K562 (cell line): ENCODE data around the gene UIMC1. TPM values are rescaled to one million over a fixed set of nuclear protein-coding genes. Genes with fewer than 3 reads are reported as not detected.

Experiments
- CTCFL ChIP-seq: IDR thresholded peaks from 2 replicates; pipeline ENCODE4 v1.6.1; 2011; ENCODE audit warnings: borderline replicate concordance, low read depth, mild to moderate bottlenecking, moderate library complexity, low read length; ENCODE audit not compliant: insufficient read depth, poor library complexity, severe bottlenecking
- DNMT1 ChIP-seq: fragments of 450-650 bp; IDR thresholded peaks from 2 replicates; pipeline ENCODE4 v1.6.1; 2016; ENCODE audit warnings: antibody characterized with exemption, mild to moderate bottlenecking
- ID3 ChIP-seq, 2 experiments: fragments of 250-450 bp in 1 of 2; fragments of 450-650 bp in 1 of 2; sonication (Bioruptor Pico) in 1 of 2; IDR thresholded peaks; 2 replicates each; pipeline versions ENCODE4 v1.6.1 to v1.8.0; 2016 to 2021; ENCODE audit warnings: mild to moderate bottlenecking in 2 of 2, moderate library complexity in 2 of 2, missing compliant biosample characterization in 1 of 2, missing genetic modification characterization in 1 of 2
- NR3C1 ChIP-seq: sonication (generic); formaldehyde crosslinking; IDR thresholded peaks from 2 replicates; pipeline ENCODE4 v1.8.1; 2022; ENCODE audit warnings: missing genetic modification reagents
- NRF1 ChIP-seq, 2 experiments: fragments of 450-650 bp; IDR thresholded peaks in 1 of 2; conservative IDR thresholded peaks in 1 of 2; 2 replicates each; pipeline ENCODE4 v1.6.1; 2014; ENCODE audit warnings: mild to moderate bottlenecking in 2 of 2
- NUFIP1 ChIP-seq: fragments of 450-650 bp; IDR thresholded peaks from 2 replicates; pipeline ENCODE4 v1.6.1; 2018; ENCODE audit not compliant: partially characterized antibody
- PHF20 ChIP-seq: fragments of 450-650 bp; IDR thresholded peaks from 2 replicates; pipeline ENCODE4 v1.6.1; 2018; ENCODE audit not compliant: partially characterized antibody
- SIX5 ChIP-seq, 2 experiments: IDR thresholded peaks; 2 replicates each; pipeline ENCODE4 v1.6.1; 2011; ENCODE audit warnings: low read length in 2 of 2, borderline replicate concordance in 1 of 2, low read depth in 1 of 2, mild to moderate bottlenecking in 1 of 2, moderate library complexity in 1 of 2; ENCODE audit not compliant: insufficient read depth in 1 of 2
- THAP12 ChIP-seq: fragments of 250-450 bp; sonication (Bioruptor Pico); IDR thresholded peaks from 2 replicates; pipeline ENCODE4 v1.9.0; 2021; ENCODE audit warnings: mild to moderate bottlenecking, inconsistent platforms
- U2AF2 ChIP-seq: fragments of 200-400 bp; formaldehyde crosslinking; optimal IDR thresholded peaks from 2 replicates; pipeline ENCODE3; 2017; ENCODE audit warnings: low read depth, mild to moderate bottlenecking, low read length
- YY1 ChIP-seq, 3 experiments: IDR thresholded peaks; 2 replicates each; pipeline ENCODE4 v1.6.1; 2011; ENCODE audit warnings: low read length in 2 of 3, mild to moderate bottlenecking in 2 of 3, moderate library complexity in 2 of 3, borderline replicate concordance in 1 of 3, control low read depth in 1 of 3, low read depth in 1 of 3; ENCODE audit not compliant: insufficient read depth in 3 of 3, insufficient replicate concordance in 2 of 3, control insufficient read depth in 1 of 3, insufficient read length in 1 of 3; ENCODE audit errors: extremely low read depth in 1 of 3
- ZHX1 ChIP-seq: fragments of 150-350 bp; conservative IDR thresholded peaks from 2 replicates; pipeline ENCODE4 v1.6.1; 2014; ENCODE audit warnings: low read length
- ZNF12 ChIP-seq: sonication (generic); formaldehyde crosslinking; IDR thresholded peaks from 2 replicates; pipeline ENCODE4 v1.4.0; 2020; ENCODE audit warnings: mild to moderate bottlenecking, missing genetic modification reagents
- ZNF197 ChIP-seq: fragments of 200-800 bp; sonication (Bioruptor generic); IDR thresholded peaks from 2 replicates; pipeline ENCODE4 v1.6.1; 2016; ENCODE audit warnings: low read depth, missing genetic modification characterization, missing compliant biosample characterization
- ZNF282 ChIP-seq: sonication (generic); formaldehyde crosslinking; IDR thresholded peaks from 2 replicates; pipeline ENCODE4 v1.8.1; 2023; ENCODE audit warnings: missing genetic modification reagents
- ZNF507 ChIP-seq: conservative IDR thresholded peaks from 2 replicates; pipeline ENCODE4 v1.6.1; 2017; ENCODE audit warnings: missing genetic modification characterization, missing compliant biosample characterization
- ZNF764 ChIP-seq: fragments of 250-450 bp; sonication (Bioruptor Pico); IDR thresholded peaks from 2 replicates; pipeline ENCODE4 v1.4.0; 2020; ENCODE audit warnings: low read depth, mild to moderate bottlenecking, moderate library complexity
- polyA plus RNA-seq, 8 experiments: library from polyadenylated mRNA; depleted of rRNA in 4 of 8; stranded (reverse) in 5 of 8; unstranded in 3 of 8; fragments of >200 nt; fragmentation: Nextera tagmentation in 2 of 8; fragmentation: Illumina TruSeq in 1 of 8; extraction: Ambion mirVana in 2 of 8; extraction: Trizol in 1 of 8; gene quantifications; 2 replicates each; pipeline versions ENCODE4 v1.2.1 to v1.2.3, GENCODE V29; 2011 to 2014; ENCODE audit warnings: inconsistent platforms in 1 of 8, missing spikeins in 1 of 8
- total RNA-seq, 7 experiments: library from RNA; depleted of rRNA in 6 of 7; stranded (reverse); fragments of >200 nt in 6 of 7; fragmentation: Illumina TruSeq in 2 of 7; extraction: Trizol in 2 of 7; gene quantifications; 2 replicates each; pipeline versions ENCODE4 v1.2.1 to v1.2.3, GENCODE V29; 2011 to 2021; ENCODE audit warnings: low replicate concordance in 1 of 7

UIMC1 gene
- total and polyA plus RNA-seq, 9 of the 15 experiments (the other 6 are each of a cell fraction or from before 2014, with no cell fraction given) = 14.9 to 51.7 (median 36.8) TPM

GRCh38 chr5:177022386-177023302 lies 16.1 kb upstream of the UIMC1 start, which contains the start of gene ZNF346 (continued):
- TF ChIP-seq ZHX1 (peak; percentile 93; the same call in 1 of the 2 replicates), ZNF12 (CRISPR knock-in tag) (0 out of 2 replicates have a peak, but pooled peaks have one; percentile 49), YY1 (IDR thresholded peaks at IDR 0.05; ENCODE audit: borderline replicate concordance in 1 of 3, control insufficient read depth in 1 of 3, extremely low read depth in 1 of 3, insufficient read depth in 3 of 3, insufficient read length in 1 of 3, insufficient replicate concordance in 2 of 3, low read depth in 1 of 3, low read length in 2 of 3) (peak; percentile 52 to 90 (median 86)), PHF20 (peak; percentile 50), ID3 (CRISPR knock-in tag; IDR thresholded peaks at IDR 0.05) (no peak), ID3 (tag; IDR thresholded peaks at IDR 0.05) (0 out of 2 replicates have a peak, but pooled peaks have one; percentile 23), ZNF507 (tag) (no peak), ZNF764 (CRISPR knock-in tag) (no peak), NRF1 (conservative IDR thresholded peaks at IDR 0.05 in 1 of 2, IDR thresholded peaks at IDR 0.05 in 1 of 2) (peak; percentile 67 to 72), NR3C1 (CRISPR knock-in tag) (0 out of 2 replicates have a peak, but pooled peaks have one; percentile 57), THAP12 (CRISPR knock-in tag) (0 out of 2 replicates have a peak, but pooled peaks have one; percentile 6), ZNF197 (CRISPR knock-in tag) (no peak), ZNF282 (peak; percentile 95; the same call in 1 of the 2 replicates), DNMT1 (no peak), SIX5 (IDR thresholded peaks at IDR 0.05; ENCODE audit: borderline replicate concordance in 1 of 2, insufficient read depth in 1 of 2, low read depth in 1 of 2, low read length in 2 of 2) (no peak), NUFIP1 (no peak), CTCFL (peak; percentile 29), U2AF2 (no peak)
